Lung (tissue), 12 donors: Measurements from ENCODE around the gene TINAG. TPM values are rescaled to one million over a fixed set of nuclear protein-coding genes. Genes with fewer than 3 reads are reported as not detected.

Source experiments
- ATAC-seq: fragments of 200-7000 bp; cut with Tn5 transposase; one replicate; pipeline ENCODE4 v1.9.1; 2020; ENCODE audit warnings: moderate number of reproducible peaks; ENCODE audit not compliant: insufficient read depth, low FRiP score
- DNase-seq, 3 donors: peaks; one replicate each; pipeline ENCODE4 v3.0.0-alpha.2; 2013 to 2017
- H3K27ac ChIP-seq, 2 donors: one replicate each; pipeline ENCODE4 v1.5.1; 2013; ENCODE audit warnings: mild to moderate bottlenecking in 2 of 2, moderate library complexity in 2 of 2, control low read depth in 1 of 2, inconsistent platforms in 1 of 2, low read depth in 1 of 2, low read length in 1 of 2
- H3K27me3 ChIP-seq, 3 donors: one replicate each; pipeline ENCODE4 v1.5.1; 2013; ENCODE audit warnings: low read length in 2 of 3; ENCODE audit not compliant: control insufficient read depth in 3 of 3, insufficient read depth in 3 of 3
- H3K36me3 ChIP-seq, 4 donors: one replicate each; pipeline ENCODE4 v1.5.1; 2013; ENCODE audit warnings: low read length in 4 of 4, mild to moderate bottlenecking in 1 of 4, moderate library complexity in 1 of 4; ENCODE audit not compliant: control insufficient read depth in 4 of 4, insufficient read depth in 4 of 4
- H3K4me1 ChIP-seq, 5 donors: one replicate each; pipeline ENCODE4 v1.5.1; 2013; ENCODE audit warnings: low read length in 5 of 5, mild to moderate bottlenecking in 2 of 5, moderate library complexity in 1 of 5; ENCODE audit not compliant: control insufficient read depth in 5 of 5, insufficient read depth in 5 of 5
- H3K4me3 ChIP-seq: one replicate; pipeline ENCODE4 v1.5.1; 2013; ENCODE audit warnings: mild to moderate bottlenecking, control low read depth, moderate library complexity
- H3K9ac ChIP-seq, 2 donors: one replicate each; pipeline ENCODE4 v1.5.1; 2013; ENCODE audit warnings: low read length in 2 of 2, control low read depth in 1 of 2; ENCODE audit not compliant: insufficient read depth in 1 of 2
- H3K9me3 ChIP-seq, 4 donors: one replicate each; pipeline ENCODE4 v1.5.1; 2013; ENCODE audit warnings: low read length in 3 of 4, mild to moderate bottlenecking in 1 of 4, moderate library complexity in 1 of 4; ENCODE audit not compliant: control insufficient read depth in 4 of 4, insufficient read depth in 3 of 4
- CTCF ChIP-seq: IDR thresholded peaks from 2 replicates; pipeline ENCODE4 v1.5.1; 2012; ENCODE audit warnings: mild to moderate bottlenecking; ENCODE audit errors: control extremely low read depth, extremely low read depth
- WGBS, 2 donors: extraction: QIAGEN DNeasy Blood & Tissue Kit; methylation state at CpG; one replicate each; pipeline ENCODE4 v1.1.7; 2013; 5-methylcytosine and 5-hydroxymethylcytosine counted together
- polyA plus RNA-seq, 2 donors: library from polyadenylated mRNA; stranded (reverse); fragments of 200-250 nt; gene quantifications; one replicate each; pipeline ENCODE4 v1.2.1, GENCODE V29; 2013
- total RNA-seq, 2 donors: library from RNA; depleted of rRNA in 1 of 2; stranded (reverse); fragments of >200 nt in 1 of 2; gene quantifications; one replicate each; pipeline ENCODE4 v1.2.1, GENCODE V29; 2014 to 2021
- donor health status: control.
- donor health status: control.
- donor health status: Bipolar disorder and iron deficiency.
- donor health status: healthy.
- donor health status: DM: yes; HTN: yes; CAD: no.

The TINAG gene
- total and polyA plus RNA-seq, 4 donors, result not detected

GRCh38 chr6:54262971-54263370 is 45.3 kb upstream of the TINAG start:
- no peaks in the 10 kb centered on the region for H3K9me3 ChIP-seq
- H3K4me3 ChIP-seq, result no peak overlapping the region
- H3K9ac ChIP-seq, result no peak overlapping the region
- H3K27ac ChIP-seq, result no peak overlapping the region
- TF ChIP-seq CTCF, result no peak
- H3K27me3 ChIP-seq, result no peaks in the 10 kb centered on the region
- no peak for ATAC-seq
- H3K36me3 ChIP-seq, result no peaks in the 10 kb centered on the region
- H3K4me1 ChIP-seq, result no peaks in the 10 kb centered on the region
- WGBS, 2 donors, result 68 to 76% methylated on average over 2 of the region's 2 CpGs
- no peak for DNase-seq

DNA sequence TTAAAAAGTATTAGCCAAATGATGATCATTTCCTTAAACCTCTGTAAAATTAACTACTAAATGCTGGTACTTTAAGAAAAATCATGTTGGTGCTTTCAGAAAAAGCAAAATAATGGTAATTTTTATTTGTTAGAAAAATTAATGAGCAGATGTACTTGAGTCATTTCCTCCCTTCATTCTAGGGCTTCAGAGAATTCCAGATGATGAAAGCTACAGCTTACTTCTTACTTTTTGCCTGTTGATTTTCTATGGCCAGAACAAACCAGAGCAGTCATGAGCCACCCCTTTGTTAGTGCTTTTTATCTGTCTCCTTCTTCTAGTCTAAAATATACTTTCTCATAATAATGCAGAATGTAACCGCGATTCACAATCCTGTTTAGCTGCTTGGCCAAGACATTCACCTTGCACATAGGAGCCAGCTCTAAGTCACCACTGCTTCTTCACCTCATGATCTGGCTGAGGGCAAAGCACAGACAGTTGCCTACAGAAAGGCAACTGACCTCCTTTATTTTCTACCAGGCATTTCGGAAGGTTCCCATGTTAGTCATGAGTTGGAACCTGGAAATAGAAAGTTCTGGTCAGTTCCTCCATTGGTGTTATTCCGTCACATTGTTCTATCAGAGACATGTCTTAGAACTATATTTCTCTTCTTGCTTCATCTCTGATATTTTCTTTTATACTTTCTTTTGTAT is 43.5 kb upstream of the TINAG start:
- H3K4me3 ChIP-seq, result no peak overlapping the region
- H3K27ac ChIP-seq, result no peak overlapping the region
- no peaks in the 10 kb centered on the region for H3K36me3 ChIP-seq
- H3K27me3 ChIP-seq, result no peaks in the 10 kb centered on the region
- H3K9ac ChIP-seq, result no peak overlapping the region
- no peak for TF ChIP-seq CTCF
- WGBS, 2 donors, result 97% methylated on average over 4 of the region's 4 CpGs
- no peaks in the 10 kb centered on the region for H3K9me3 ChIP-seq
- no peaks in the 10 kb centered on the region for H3K4me1 ChIP-seq
- ATAC-seq, result no peak
- DNase-seq, result no peak

DNA sequence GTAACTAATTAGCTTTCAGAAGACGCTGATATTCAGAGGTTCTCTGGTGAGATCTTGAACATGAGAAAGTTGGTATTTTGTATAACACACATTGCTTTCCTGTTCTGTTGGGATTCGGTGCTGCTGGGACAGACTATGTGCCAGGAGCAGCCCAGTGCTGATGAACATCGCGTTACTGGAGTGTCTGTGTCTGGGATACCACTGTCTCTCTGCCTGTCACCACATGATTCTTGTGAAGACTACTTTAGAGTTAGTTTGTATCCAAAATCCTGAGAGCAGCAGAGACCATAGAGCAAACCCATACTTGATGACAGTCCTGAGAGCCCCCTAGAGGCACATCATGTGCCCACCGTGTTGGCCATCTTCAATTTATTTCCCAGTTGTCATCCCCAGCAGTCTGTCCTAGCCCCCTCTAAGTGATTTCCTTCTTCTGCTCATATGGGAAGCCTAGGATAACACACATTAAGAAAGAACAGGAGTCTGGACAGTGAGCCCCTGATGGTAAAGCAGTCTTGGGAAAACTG is 41.8 kb upstream of the TINAG start:
- H3K9ac ChIP-seq, result no peak overlapping the region
- no peak for TF ChIP-seq CTCF
- DNase-seq (peak in 1 of 3 donors; percentile 8), ATAC-seq (no peak)
- no peaks in the 10 kb centered on the region for H3K9me3 ChIP-seq
- no peak overlapping the region for H3K4me3 ChIP-seq
- H3K36me3 ChIP-seq, result no peaks in the 10 kb centered on the region
- H3K27me3 ChIP-seq, result no peaks in the 10 kb centered on the region
- WGBS, 2 donors, result 77 to 80% methylated on average over 5 of the region's 5 CpGs
- no peak overlapping the region for H3K27ac ChIP-seq
- H3K4me1 ChIP-seq, result no peaks in the 10 kb centered on the region
